ENCODE results near the gene NUBP2. TPM values are rescaled to one million over a fixed set of nuclear protein-coding genes. Genes with fewer than 3 reads are reported as not detected.

The NUBP2 gene
- total RNA-seq, 1 experiment from 2014 or later: 145 TPM

GRCh38 chr16:1771864-1772361 is 10.8 kb upstream of the NUBP2 start:
- no peak for DNase-seq (ENCODE audit: low read depth)

DNA sequence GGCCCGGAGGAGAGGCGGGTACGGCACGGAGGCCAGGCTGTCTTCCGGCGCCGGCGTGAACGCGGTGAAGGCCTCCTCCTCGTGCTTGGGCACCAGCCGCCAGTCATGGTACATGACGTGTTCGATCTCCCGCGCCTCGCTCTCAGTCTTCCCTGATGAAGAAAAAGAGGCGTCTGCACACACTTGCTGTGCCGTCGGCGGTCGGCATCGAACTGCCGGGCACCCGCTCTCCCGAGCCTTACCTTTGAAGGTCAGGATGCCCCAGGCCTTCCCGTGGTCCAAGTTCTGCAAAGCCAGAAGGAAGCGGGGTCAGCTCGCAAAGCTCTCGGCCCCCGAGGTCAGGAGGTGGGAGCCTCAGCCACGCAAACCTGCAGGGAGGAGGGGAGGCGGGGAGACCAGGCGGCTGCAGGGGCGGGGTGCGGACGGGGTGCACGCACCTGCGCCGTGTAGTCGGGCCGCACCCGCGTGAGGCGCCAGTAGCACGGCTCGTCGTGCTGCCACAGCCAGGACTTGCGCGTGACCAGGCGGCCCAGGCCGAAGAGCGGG is 10.3 kb upstream of the NUBP2 start, which contains the start of gene EME2:
TSS of gene EME2 (plus strand) at position 449 of the 546 bp plus-strand sequence. CDS start 418 bp downstream, outside the sequence.
- DNase-seq (ENCODE audit: low read depth): peak; percentile 39

- peak; percentile 81 for DNase-seq (ENCODE audit: low read depth)
Measured at GRCh38 chr16:1772908-1773702, 9.7 kb upstream of the NUBP2 start, which contains the start of gene MRPS34. Gene MRPS34 (minus strand): TSS chr16:1773134. CDS start chr16:1773119, 15 bp downstream.

DNA sequence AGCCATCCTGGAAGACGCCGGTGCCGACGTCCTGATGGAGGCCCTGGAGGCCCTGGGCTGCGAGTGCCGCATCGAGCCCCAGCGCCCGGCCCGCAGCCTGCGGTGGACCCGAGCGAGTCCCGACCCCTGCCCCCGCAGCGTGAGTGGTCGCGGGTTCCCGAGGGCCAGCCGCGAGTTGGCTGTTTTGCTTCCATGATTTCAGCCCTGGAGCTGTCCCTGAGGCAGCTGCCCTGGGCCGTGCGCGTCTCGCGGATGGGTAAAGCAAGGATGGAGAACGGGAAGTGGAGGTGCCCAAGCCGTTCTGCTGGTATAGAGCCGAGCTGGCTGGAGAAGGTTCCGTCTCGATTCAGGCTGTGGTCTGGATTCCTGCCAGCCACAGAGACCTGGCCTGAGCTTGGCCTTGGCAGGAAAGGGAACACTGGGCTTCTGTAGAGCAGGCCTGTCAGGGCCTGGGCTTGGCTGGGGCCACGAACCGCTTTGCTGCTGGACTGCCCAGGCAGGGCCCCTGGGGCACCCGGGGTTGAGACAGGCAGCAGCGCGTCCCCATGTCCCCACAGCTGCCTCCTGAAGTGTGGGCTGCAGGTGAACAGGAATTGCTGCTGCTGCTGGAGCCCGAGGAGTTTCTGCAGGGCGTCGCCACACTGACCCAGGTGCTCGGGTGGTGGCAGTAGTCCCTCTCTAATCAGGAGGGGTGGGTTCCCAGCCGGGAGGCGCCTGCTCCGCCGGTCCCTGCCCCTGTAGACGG is 8.9 kb upstream of the NUBP2 start:
- DNase-seq (ENCODE audit: low read depth): peak; percentile 51

- DNase-seq (ENCODE audit: low read depth): no peak
Measured at GRCh38 chr16:1774448-1774780, 8.3 kb upstream of the NUBP2 start.

GRCh38 chr16:1775006-1775845 is 7.5 kb upstream of the NUBP2 start:
- DNase-seq (ENCODE audit: low read depth): no peak

DNA sequence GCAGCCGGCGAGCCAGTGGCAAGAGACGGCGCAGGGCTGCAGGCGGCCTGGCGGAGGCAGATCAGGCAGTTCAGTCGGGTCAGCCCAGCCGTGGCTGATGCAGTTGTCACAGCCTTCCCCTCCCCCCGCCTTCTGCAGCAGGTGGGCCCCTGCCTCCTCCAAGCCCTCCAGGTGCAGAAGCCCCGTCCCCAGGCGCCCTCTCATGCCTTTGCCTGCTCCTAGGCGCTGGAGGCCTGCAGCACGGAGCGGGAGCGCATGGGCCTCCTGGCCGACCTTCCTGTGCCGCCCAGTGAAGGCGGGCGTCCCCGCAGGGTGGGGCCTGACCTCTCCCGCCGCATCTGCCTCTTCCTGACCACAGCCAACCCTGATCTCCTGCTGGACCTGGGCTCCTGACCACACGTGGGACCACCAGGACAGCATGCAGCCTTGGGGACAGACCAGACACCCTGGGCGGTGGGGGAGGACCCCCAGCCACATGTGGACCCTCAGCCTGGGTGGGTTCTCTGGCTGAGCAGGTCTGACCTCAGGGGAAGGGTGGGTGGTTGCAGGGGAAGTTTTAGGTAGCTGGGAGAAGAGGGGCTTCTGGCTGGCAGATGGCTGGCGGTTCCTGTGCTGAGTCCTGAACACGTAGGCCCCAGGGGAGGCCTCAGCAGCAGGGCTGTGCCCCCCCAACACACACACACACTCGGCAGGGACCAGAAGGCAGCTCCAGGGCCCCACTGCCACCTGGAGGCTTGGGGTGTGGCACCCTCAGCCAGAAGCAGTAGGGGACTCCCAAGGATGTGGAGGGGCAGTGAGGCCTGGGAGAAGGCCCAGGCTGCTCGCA is 6.7 kb upstream of the NUBP2 start:
- no peak for DNase-seq (ENCODE audit: low read depth)

GRCh38 chr16:1776672-1776955 is 6.1 kb upstream of the NUBP2 start:
- no peak for DNase-seq (ENCODE audit: low read depth)

DNA sequence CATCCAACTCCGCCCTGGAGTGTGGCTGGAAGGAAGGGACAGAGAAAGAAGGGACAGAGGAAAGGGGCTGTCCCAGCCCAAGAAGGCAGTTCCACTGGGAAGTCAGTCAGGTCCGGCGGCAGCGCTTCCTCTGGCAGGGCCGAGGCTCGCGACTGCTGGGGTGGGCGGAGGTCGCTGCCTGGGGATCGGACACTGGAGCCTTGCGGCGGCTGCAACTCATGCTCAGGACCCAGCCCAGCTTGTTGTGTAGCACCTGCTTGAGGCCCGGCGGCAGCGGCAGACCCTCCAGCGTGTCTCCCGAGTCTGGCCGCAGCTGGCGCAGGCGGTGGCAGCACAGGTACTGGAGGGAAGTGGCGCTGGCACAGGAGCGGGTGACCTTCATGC is 5.8 kb upstream of the NUBP2 start:
- no peak for DNase-seq (ENCODE audit: low read depth)

- DNase-seq (ENCODE audit: low read depth): no peak
Measured at GRCh38 chr16:1777375-1778199, 5.2 kb upstream of the NUBP2 start.

GRCh38 chr16:1778200-1779179 is 4.3 kb upstream of the NUBP2 start:
- DNase-seq (ENCODE audit: low read depth): no peak

DNA sequence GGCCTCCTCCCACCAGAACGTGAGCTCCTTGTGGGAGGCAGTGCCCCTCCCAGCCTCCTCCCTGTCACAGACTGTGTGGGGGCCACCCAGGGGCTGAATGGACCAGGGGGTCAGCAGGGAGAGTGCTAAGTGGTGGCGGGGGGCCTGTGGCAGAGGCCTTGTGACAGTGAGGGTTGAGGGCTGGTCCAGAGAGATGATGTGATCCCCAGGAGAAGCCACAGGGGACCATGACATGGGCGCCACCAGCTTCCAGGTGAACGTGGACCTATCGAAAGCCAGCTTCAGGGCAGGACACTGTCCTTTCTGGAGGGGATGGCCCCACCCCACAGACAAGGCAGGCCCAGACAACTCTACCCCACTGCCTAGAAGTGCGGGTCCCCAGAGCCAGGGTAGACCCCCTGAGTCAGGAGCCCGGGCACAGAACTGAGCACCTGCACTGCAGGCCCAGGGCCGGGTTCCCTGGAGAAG is 3.5 kb upstream of the NUBP2 start:
- DNase-seq (ENCODE audit: low read depth): no peak

DNA sequence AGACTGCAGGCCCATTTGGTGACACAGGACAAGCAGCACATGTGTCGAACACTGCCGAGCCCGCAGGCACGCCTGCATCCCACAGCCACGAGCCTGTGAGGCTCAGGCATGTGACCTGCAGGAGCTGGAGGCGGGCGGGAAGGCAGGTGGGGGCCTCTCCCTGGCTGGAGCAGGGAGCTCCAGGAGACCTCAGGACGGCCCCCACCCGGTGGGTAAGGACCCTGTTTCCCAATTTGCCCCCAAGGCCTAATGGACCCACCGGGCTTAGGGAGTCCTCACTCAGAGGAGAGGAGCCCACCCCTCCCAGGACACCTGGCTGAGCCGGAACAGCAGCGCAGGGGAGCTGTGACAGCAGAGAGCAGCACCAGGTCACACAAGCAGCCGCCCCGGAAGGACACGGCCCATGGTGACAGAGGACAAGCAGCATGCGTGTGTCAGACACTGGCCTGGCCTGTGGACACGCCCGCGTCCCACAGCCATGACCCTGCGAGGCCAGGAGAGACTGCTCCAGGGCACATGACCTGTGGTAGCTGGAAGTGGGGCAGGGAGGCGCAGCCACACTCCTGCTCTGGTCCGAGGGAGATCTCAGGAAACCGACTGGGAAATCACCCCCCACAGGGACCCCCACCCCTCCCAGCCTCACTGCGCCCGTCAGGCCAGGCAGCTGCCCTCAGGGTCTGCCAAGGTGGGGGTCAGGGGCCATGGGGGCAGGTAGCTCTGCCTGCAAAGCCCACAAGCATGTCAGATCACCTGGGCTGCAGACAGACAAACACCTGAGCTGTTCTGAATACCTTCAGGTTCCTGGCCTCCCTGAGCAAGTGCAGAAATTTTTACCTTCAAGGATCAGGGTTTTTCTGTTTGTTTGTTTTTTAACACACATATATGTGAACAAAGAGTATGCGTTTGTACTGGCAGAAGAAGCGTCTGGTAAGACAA is 2.8 kb upstream of the NUBP2 start:
- DNase-seq (ENCODE audit: low read depth): no peak

GRCh38 chr16:1780677-1781072 is 2.1 kb upstream of the NUBP2 start:
- no peak for DNase-seq (ENCODE audit: low read depth)

- no peak for DNase-seq (ENCODE audit: low read depth)
Measured at GRCh38 chr16:1781254-1781653, 1.5 kb upstream of the NUBP2 start.

GRCh38 chr16:1781758-1782407 is 877 bp upstream of the NUBP2 start:
- DNase-seq (ENCODE audit: low read depth): no peak

All from LHCN-M2 (cell line).